HepG2 (cell line): ENCODE data around the gene CCR2. TPM values are rescaled to one million over a fixed set of nuclear protein-coding genes. Genes with fewer than 3 reads are reported as not detected.

Source experiments
- ATAC-seq: fragments of 200-7000 bp; cut with Tn5 transposase; 3 replicates; pipeline ENCODE4 v1.9.1; 2020; ENCODE audit warnings: mild to moderate bottlenecking, moderate library complexity
- BruUV-seq: library from RNA; stranded (reverse); fragments of 400-500 nt; replicated peaks from 2 replicates; lab custom pipeline; 2021; lab: Mats Ljungman, UMichigan
- CTCF ChIA-PET: fragments of 300-600 bp; formaldehyde crosslinking; extraction: SDS; loops from one replicate; lab custom pipeline; 2021; ENCODE audit warnings: low total read pairs, inconsistent platforms, low intra/inter-chr PET ratio; lab: Yijun Ruan, JAX
- POLR2A ChIA-PET: fragments of 350-600 bp; sonication (Branson Sonifier 250); formaldehyde crosslinking; loops from one replicate; lab custom pipeline; 2020; ENCODE audit warnings: antibody characterized with exemption, inconsistent platforms; lab: Yijun Ruan, JAX
- DNase-seq: peaks from one replicate; pipeline ENCODE4 v3.0.0-alpha.2; 2015; ENCODE audit warnings: low spot score
- FAIRE-seq: peaks from 3 replicates; lab custom pipeline; 2011; peaks lifted over from hg19 to GRCh38; lab: Jason Lieb, UNC
- H2AFZ ChIP-seq: one replicate; pipeline ENCODE4 v1.6.1; 2011; ENCODE audit warnings: low read length, inconsistent platforms
- H3K27ac ChIP-seq: fragments of 300-600 bp; 3 replicates; pipeline ENCODE4 v1.8.0; 2011; ENCODE audit warnings: mixed run types, mild to moderate bottlenecking, mixed read lengths, low read length, inconsistent platforms; ENCODE audit not compliant: insufficient read depth; ENCODE audit errors: extremely low read length
- H3K27me3 ChIP-seq, 2 experiments: fragments of 200-600 bp in 1 of 2; 2 replicates in 1 of 2; 3 replicates in 1 of 2; pipeline versions ENCODE4 v1.6.0 to v1.8.0; 2011; ENCODE audit warnings: low read length in 2 of 2, mild to moderate bottlenecking in 2 of 2, moderate library complexity in 2 of 2, inconsistent platforms in 1 of 2; ENCODE audit not compliant: insufficient read depth in 2 of 2, control insufficient read depth in 1 of 2
- H3K36me3 ChIP-seq, 2 experiments: fragments of 200-600 bp in 1 of 2; replicated peaks in 1 of 2; 2 replicates in 1 of 2; 3 replicates in 1 of 2; pipeline versions ENCODE4 v1.5.1 to v1.8.0; 2011; ENCODE audit warnings: low read length in 2 of 2, inconsistent platforms in 1 of 2; ENCODE audit not compliant: insufficient read depth in 2 of 2, control insufficient read depth in 1 of 2
- H3K4me1 ChIP-seq: 2 replicates; pipeline ENCODE4 v1.5.1; 2012; ENCODE audit warnings: low read length, inconsistent platforms; ENCODE audit not compliant: insufficient read depth
- H3K4me2 ChIP-seq: 2 replicates; pipeline ENCODE4 v1.6.0; 2011; ENCODE audit warnings: low read depth, low read length, inconsistent platforms
- H3K4me3 ChIP-seq, 3 experiments: fragments of 200-600 bp in 1 of 3; sonication (generic), shearing (Covaris generic) in 1 of 3; replicated peaks in 1 of 3; 2 replicates each; pipeline ENCODE4 v1.5.1; 2011 to 2016; ENCODE audit warnings: low read length in 3 of 3, inconsistent platforms in 2 of 3, low read depth in 2 of 3, mild to moderate bottlenecking in 2 of 3, control low read depth in 1 of 3, mixed read lengths in 1 of 3; ENCODE audit not compliant: insufficient read depth in 1 of 3
- H3K79me2 ChIP-seq: one replicate; pipeline ENCODE4 v1.6.1; 2011; ENCODE audit warnings: low read length, inconsistent platforms; ENCODE audit not compliant: insufficient read depth
- H3K9ac ChIP-seq: 2 replicates; pipeline ENCODE4 v1.6.0; 2011; ENCODE audit warnings: mild to moderate bottlenecking, low read depth, low read length, inconsistent platforms; ENCODE audit not compliant: insufficient read depth
- H3K9me3 ChIP-seq: 2 replicates; pipeline ENCODE4 v1.5.1; 2012; ENCODE audit warnings: mild to moderate bottlenecking, low read length
- H4K20me1 ChIP-seq: 2 replicates; pipeline ENCODE4 v1.6.0; 2011; ENCODE audit warnings: inconsistent platforms, mild to moderate bottlenecking, low read length, moderate library complexity; ENCODE audit not compliant: insufficient read depth
- CBX2 ChIP-seq, 2 experiments: fragments of 200-600 bp in 1 of 2; sonication (generic); formaldehyde crosslinking in 1 of 2; IDR thresholded peaks; 2 replicates each; pipeline versions ENCODE4 v1.7.0 to v1.8.1; 2018 to 2022; ENCODE audit warnings: low read depth in 2 of 2, low read length in 1 of 2, mild to moderate bottlenecking in 1 of 2, missing genetic modification reagents in 1 of 2
- DMAP1 ChIP-seq: IDR thresholded peaks from 2 replicates; pipeline ENCODE4 v1.6.1; 2016
- HOXA5 ChIP-seq: sonication (generic); formaldehyde crosslinking; IDR thresholded peaks from 2 replicates; pipeline ENCODE4 v1.4.0; 2020; ENCODE audit warnings: missing genetic modification reagents
- KLF13 ChIP-seq: sonication (generic); formaldehyde crosslinking; IDR thresholded peaks from 2 replicates; pipeline ENCODE4 v1.4.0; 2020; ENCODE audit warnings: mild to moderate bottlenecking, missing genetic modification reagents
- REST ChIP-seq, 2 experiments: IDR thresholded peaks; 2 replicates each; pipeline ENCODE4 v1.6.1; 2011 to 2012; ENCODE audit warnings: low read length in 2 of 2, borderline replicate concordance in 1 of 2, low read depth in 1 of 2, mild to moderate bottlenecking in 1 of 2, moderate library complexity in 1 of 2
- SMARCE1 ChIP-seq: fragments of 450-650 bp; IDR thresholded peaks from 2 replicates; pipeline ENCODE4 v1.6.1; 2017; ENCODE audit warnings: borderline replicate concordance
- STAT5B ChIP-seq: sonication (generic); formaldehyde crosslinking; IDR thresholded peaks from 2 replicates; pipeline ENCODE4 v1.4.0; 2020; ENCODE audit warnings: missing genetic modification reagents
- U2AF1 ChIP-seq: fragments of 200-400 bp; formaldehyde crosslinking; optimal IDR thresholded peaks from 2 replicates; pipeline ENCODE3; 2017; ENCODE audit warnings: mild to moderate bottlenecking, low read depth, low read length
- ZBTB46 ChIP-seq: sonication (generic); formaldehyde crosslinking; IDR thresholded peaks from 2 replicates; pipeline ENCODE4 v1.4.0; 2020; ENCODE audit warnings: mild to moderate bottlenecking, missing genetic modification reagents, borderline replicate concordance
- WGBS: methylation state at CpG from one replicate; pipeline ENCODE4 v1.1.6; 2017; ENCODE audit warnings: low lambda C conversion rate; 5-methylcytosine and 5-hydroxymethylcytosine counted together
- in situ Hi-C: cut with HindIII; loops from 2 replicates; pipeline ENCODE4 v1.10.0; 2017; ENCODE audit warnings: low pct_unique_long_range_greater_than_20kb; ENCODE audit not compliant: extremely low pct_ligation_motif_present
- intact Hi-C: fragments of 100-400 bp; cut with micrococcal nuclease; formaldehyde crosslinking; loops from one replicate; pipeline ENCODE4 v1.10.0; 2022; ENCODE audit not compliant: unreplicated experiment
- polyA plus RNA-seq, 8 experiments: library from polyadenylated mRNA; depleted of rRNA in 3 of 8; stranded (reverse) in 7 of 8; unstranded in 1 of 8; fragments of >200 nt; fragmentation: Illumina TruSeq in 4 of 8; extraction: Trizol in 4 of 8; gene quantifications; 2 replicates each; pipeline versions ENCODE4 v1.2.1 to v1.2.3, GENCODE V29; 2011 to 2016; ENCODE audit warnings: low read depth in 4 of 8, missing spikeins in 1 of 8, mixed read lengths in 1 of 8; ENCODE audit not compliant: insufficient read depth in 1 of 8
- total RNA-seq, 5 experiments: library from RNA; depleted of rRNA; stranded (reverse); fragments of >200 nt; fragmentation: Illumina TruSeq; extraction: Trizol; gene quantifications; 2 replicates each; pipeline ENCODE4 v1.2.3, GENCODE V29; 2016; ENCODE audit warnings: low read depth in 1 of 5

Gene CCR2
- total and polyA plus RNA-seq, 2 of the 13 experiments (the other 11 are each of a cell fraction or from before 2014, with no cell fraction given): not detected

GRCh38 chr3:46400846-46401245 is 46.9 kb downstream of the CCR2 start:
- H3K27me3 ChIP-seq: peaks cover 0 to 13% of the 10 kb centered on the region in 2 experiments; a peak in 1 of 5 replicates
- no TSS peak for BruUV-seq
- no peak for FAIRE-seq

More at GRCh38 chr3:46400846-46401245, 46.9 kb downstream of the CCR2 start:
- Histone ChIP-seq H3K4me3 (no peak overlapping the region), H2AFZ (no peak overlapping the region), H3K9me3 (no peaks in the 10 kb centered on the region), H3K9ac (no peak overlapping the region), H3K27ac (no peak overlapping the region), H3K79me2 (no peaks in the 10 kb centered on the region), H3K4me1 (no peaks in the 10 kb centered on the region), H3K36me3 (no peaks in the 10 kb centered on the region), H4K20me1 (no peaks in the 10 kb centered on the region), H3K4me2 (no peak overlapping the region)
- DNase-seq (no peak), ATAC-seq (no peak)
- POLR2A ChIA-PET: no interaction called here
- CTCF ChIA-PET: no interaction called here
- intact Hi-C loops (no loop called here), in situ Hi-C loops (no loop called here)
- 8% methylated on average over 5 of the region's 5 CpGs for WGBS
- TF ChIP-seq HOXA5 (CRISPR knock-in tag) (no peak), STAT5B (CRISPR knock-in tag) (no peak), DMAP1 (CRISPR knock-in tag) (no peak), ZBTB46 (CRISPR knock-in tag) (no peak), SMARCE1 (no peak), REST (IDR thresholded peaks at IDR 0.05; ENCODE audit: borderline replicate concordance in 1 of 2, low read depth in 1 of 2, low read length in 2 of 2) (no peak), KLF13 (CRISPR knock-in tag) (no peak), CBX2 (IDR thresholded peaks at IDR 0.05; ENCODE audit: low read depth, low read length) (no peak), CBX2 (CRISPR knock-in tag; IDR thresholded peaks at IDR 0.05; ENCODE audit: low read depth) (no peak), U2AF1 (no peak)
